Neural progenitor cell (in vitro differentiated cells): ENCODE results near the gene EXOSC1.

ENCODE experiments used
- CTCF ChIP-seq: fragments of 200-600 bp; sonication (generic); IDR thresholded peaks from 2 replicates; pipeline ENCODE4 v1.5.1; 2017; ENCODE audit warnings: antibody characterized with exemption, mild to moderate bottlenecking
- EZH2 ChIP-seq: fragments of 200-600 bp; sonication (generic); IDR thresholded peaks from 2 replicates; pipeline ENCODE4 v1.6.1; 2017; ENCODE audit warnings: antibody characterized with exemption, mild to moderate bottlenecking, moderate library complexity

DNA sequence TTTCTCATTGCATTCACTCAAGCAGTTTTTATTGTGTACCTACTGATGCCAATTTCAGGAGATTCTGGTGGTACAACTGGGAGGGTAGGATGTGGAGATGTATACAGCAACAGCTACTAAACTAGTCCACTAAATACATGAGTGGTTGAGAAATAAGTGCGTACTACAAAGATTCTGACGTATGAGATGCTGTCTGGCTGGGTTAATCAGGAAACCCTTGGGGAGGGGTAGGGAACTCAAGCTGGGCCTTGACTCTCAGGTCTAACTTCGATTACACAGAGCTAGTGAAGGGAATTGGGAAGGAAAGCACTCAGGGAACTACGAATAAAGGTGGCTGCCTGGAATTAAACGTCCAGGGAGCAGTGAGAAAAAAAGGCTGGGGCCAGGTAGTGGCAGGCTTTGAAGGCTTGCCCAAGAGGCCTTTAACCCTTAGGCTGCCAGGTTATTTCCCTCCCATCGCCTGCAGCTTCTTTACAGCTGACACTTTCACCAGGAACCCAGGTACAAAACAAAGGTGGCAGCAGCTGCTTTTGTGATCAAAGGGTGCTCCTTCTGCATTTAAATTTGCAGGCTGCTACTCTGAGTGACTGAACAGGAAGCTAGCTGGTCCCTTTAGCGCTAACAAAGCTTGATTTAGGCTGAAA, 49.2 kb upstream of the EXOSC1 start:
- TF ChIP-seq CTCF (no peak), EZH2 (no peak)
